Astrocyte of the hippocampus (primary cell): ENCODE measurements around the gene PLCZ1.
A peak's percentile ranks its signal among the peaks of the same experiment; 100 is the strongest.
"Not testable (repeated sequence)": the region's sequence is repeated elsewhere in the genome, so short reads cannot be mapped to it uniquely, and the experiment has no call there.

Source experiments
- DNase-seq: peaks from one replicate; pipeline ENCODE4 v3.0.0; 2011; ENCODE audit warnings: low read depth, low spot score

PLCZ1 gene

DNA sequence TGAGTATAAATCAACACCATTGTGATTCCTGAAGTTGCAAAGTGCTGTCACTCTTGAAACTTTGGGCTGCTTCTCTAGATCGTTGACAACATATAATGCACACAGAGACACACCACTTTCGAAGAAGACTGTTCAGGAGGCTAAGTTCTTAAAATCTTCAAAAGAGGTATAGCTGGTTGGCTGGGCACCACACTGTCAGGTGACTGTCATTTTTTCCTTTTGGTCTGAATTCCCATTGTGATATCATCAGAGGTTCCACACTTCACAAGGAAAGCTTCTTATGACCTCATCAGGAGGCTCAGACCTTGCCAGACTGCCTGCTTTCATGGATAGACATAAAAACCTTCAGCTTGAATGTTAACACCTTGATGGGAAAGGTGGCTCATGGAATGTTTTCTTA, at the start of gene PLCZ1, which contains the start of gene CAPZA3:
TSS of gene PLCZ1 (minus strand) at position 194 of the 400 bp plus-strand sequence. CDS start 641 bp downstream, outside the sequence.
TSS of gene CAPZA3 (plus strand) at position 301 of the 400 bp plus-strand sequence. CDS start 150 bp downstream, outside the sequence.
- no peak for DNase-seq

DNA sequence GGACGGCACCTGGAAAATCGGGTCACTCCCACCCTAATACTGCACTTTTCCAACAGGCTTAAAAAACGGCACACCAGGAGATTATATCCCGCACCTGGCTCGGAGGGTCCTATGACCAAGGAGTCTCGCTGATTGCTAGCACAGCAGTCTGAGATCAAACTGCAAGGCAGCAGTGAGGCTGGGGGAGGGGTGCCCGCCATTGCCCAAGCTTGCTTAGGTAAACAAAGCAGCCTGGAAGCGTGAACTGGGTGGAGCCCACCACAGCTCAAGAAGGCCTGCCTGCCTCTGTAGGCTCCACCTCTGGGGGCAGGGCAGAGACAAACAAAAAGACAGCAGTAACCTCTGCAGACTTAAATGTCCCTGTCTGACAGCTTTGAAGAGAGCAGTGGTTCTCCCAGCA, 47.7 kb upstream of the PLCZ1 start:
- not testable (repeated sequence) for DNase-seq

- no peak for DNase-seq
These were observed 45.0 kb upstream of the PLCZ1 start for GRCh38 chr12:18782827-18783226.

DNA sequence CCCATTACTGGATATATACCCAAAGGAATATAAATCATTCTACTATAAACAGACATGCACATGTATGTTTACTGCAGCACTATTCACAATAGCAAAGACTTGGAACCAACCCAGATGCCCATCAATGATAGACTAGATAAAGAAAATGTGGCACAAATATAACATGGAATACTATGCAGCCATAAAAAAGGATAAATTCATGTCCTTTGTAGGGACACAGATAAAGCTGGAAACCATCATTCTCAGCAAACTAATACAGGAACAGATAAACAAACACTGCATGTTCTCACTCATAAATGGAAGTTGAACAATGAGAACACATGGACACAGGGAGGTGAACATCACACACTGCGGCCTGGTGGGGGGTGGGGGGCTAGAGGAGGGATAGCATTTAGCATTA, 28.7 kb upstream of the PLCZ1 start:
- not testable (repeated sequence) for DNase-seq

GRCh38 chr12:18755341-18755740, 17.5 kb upstream of the PLCZ1 start:
- no peak for DNase-seq

DNA sequence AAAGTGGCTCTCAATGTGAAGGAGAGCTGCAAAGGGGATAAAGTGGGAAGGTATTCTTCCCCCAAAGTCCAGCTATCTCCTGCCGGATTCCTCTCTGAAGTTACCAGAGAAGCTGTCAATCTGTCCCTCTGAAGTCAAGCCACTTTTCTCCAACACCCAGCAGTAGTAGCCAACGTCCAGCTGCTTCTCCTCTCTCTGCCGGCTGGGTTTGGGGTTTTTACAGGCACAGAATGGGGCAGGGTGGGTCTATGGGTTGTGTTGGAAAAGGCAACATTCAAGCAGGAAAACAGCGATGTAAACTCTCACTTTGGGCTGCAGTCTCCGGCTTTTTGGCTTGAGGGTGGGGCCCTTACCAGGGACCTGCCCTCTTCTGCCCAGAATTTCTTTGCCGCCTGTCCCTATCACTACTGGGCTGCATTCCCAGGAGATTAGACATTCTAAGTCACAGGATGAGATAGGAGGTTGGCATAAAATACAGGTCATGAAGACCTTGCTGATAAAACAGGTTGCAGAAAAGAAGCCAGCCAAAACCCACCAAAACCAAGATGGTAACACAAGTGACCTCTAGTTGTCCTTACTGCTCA, 16.4 kb upstream of the PLCZ1 start:
- no peak for DNase-seq

DNA sequence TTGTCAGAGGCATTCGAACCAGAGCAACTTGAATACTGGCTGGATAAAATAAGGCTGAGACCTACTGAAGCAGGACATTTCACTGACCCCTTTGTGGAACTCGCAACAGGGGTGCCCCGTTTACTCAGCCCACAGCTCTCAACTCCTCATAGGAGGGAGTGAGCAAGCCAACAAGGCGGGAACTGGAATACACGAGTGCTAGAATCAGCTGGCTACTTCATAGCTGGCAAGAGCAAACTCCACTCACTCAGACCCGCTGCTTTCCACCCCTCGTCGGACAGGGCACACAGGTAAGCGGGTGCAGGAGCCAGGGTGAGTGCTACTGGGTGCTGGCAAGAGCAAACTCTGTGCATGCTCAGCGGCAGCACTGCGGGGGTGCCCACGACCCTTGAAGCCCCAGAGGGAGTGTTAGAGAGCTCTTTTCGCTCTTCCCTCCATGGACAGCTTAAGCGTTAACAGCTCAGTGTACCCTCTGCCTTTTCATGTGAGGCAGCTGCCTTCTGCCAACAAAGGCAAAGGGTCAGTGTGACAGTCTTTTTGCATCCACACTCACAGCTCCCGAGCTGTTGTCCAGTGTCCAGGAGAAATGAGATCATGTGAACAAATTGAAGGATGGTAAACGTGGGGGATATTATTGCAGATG, 15.8 kb upstream of the PLCZ1 start:
- DNase-seq: peak; percentile 6

- no peak for DNase-seq
These were observed 15.1 kb upstream of the PLCZ1 start for GRCh38 chr12:18752947-18753346.

DNA sequence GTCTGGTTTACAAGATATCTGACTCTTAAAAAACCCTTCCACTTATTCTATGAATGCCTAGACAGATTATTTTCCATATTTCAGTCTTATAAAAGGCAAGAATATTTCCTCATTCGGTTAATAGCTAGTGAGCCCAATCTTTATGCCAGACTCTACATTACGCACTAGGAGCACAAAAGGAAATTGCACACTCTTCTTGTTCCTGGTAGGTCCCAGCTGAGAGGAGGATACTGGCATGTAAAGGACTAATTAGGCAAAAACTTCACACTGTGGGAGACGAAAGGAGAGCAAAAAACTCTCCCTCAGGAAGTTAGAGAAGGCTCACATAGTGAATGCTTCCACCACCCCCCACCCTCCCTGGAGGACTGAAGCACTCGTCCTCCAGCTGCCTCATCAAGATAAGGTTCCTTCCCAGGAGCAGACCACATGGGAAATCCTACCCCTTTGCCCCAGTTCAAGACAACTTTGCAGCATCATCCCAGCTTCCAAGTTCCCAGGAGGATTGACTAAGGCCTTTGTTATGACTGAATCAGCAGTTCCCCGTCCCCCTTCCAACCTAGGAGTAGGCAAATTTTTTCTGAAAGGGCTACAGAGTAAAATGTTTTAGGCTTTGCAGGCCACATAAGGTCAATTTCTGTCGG, 14.6 kb upstream of the PLCZ1 start:
- peak; percentile 61 for DNase-seq

GRCh38 chr12:18751866-18752265, 14.1 kb upstream of the PLCZ1 start:
- no peak for DNase-seq

GRCh38 chr12:18750085-18750484, 12.3 kb upstream of the PLCZ1 start:
- peak; percentile 27 for DNase-seq

DNA sequence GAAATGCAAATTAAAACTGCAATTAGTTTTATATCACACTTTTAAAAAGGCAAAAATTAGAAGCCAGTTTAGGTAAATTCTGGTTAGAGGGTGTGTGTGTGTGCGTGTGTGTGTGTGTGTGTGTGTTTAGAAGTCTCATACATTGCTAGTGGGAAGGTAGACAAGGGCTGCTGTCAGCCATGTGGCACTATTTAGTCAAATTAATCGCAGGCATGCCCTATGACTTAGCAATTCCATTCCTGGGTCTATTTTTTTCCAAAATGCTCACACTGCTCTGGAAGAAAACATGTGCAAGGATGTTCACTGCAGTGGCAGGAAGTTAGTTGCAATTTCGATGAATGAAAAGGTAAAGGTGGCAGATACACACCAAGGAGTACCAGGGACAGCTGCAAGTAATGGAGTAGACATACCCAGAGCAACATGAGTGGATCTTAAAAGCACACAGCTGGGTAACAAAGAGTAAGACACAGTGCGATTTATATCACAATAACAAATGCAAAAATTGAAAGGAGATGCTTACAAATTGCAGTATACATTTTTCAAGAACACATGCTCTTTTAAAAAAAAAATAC, 11.7 kb upstream of the PLCZ1 start:
- peak; percentile 5 for DNase-seq

DNA sequence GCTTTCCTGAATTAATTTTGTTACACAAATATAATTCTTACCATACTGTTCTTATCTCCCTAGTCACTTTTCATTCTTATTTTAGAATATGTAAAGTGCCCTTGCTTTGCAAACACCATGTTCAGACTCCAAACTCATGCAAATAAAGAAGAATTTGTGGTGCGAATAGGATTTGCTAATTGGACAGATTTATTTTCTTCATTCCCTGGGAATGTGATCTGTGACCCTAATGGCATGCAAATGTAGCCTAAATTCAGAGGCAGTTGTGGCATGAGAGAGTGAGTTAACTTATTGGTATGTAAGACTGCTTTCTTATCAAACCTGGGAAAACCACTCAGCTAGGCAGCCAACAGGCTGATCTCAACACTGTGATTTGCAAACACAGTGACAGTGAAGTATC, 10.1 kb upstream of the PLCZ1 start:
- DNase-seq: peak; percentile 93

DNA sequence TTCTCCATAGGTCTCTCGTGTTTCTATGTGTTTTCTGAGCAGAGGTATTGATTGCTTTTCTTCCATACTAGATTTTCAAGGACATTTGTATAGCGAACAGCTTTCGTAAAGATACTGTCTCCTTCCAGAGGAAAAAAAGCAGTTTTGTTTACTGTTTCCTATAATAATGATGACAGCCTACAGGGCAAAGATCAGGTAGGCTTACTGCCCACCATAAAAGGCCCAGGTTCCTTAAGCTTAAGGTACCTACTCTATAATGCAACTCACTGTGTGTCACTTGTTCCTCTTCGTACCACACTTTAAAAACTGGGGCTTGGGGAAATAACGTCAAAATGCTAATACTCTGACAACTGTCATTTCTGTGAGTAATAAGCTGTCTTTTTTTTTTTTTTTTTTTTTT, 6.7 kb downstream of the PLCZ1 start:
- no peak for DNase-seq

DNA sequence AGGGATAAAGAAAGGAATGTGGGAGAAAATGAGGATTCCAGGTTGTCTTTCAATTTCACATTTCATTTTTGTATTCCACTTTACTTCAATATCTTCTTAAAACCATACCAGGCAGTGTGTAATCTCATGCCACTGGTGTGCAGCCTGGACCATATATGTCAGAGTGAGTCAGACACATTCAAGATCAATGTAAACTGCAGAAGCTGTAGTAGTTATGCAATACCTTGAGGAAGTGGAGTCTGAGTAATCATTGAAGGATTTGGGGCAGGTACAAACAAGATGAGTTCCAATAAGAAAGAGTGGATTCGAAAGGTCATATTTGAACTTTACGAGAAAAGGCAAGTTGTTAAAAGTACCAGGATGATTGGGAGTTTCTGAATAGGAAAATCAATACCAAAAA, 14.1 kb downstream of the PLCZ1 start:
- DNase-seq: peak; percentile 18

DNA sequence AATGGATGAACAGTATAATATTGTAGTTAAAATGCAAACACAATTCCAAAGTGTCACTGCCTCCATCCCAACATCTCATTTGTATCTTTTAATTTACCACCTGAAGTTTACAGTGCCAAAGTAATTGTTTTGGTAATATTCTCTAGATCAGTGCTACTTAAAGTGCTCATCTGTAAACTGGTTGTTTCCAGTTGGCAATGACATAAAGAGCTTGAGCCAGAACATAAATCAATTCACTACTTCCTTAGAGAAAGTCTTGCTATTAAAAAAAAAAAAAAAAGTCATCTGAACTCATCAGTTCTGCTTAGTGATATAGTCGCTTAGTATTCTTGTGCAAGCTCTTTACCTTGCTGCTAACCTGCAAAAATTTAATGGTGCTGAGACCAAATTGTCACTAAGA, 16.4 kb downstream of the PLCZ1 start:
- no peak for DNase-seq

DNA sequence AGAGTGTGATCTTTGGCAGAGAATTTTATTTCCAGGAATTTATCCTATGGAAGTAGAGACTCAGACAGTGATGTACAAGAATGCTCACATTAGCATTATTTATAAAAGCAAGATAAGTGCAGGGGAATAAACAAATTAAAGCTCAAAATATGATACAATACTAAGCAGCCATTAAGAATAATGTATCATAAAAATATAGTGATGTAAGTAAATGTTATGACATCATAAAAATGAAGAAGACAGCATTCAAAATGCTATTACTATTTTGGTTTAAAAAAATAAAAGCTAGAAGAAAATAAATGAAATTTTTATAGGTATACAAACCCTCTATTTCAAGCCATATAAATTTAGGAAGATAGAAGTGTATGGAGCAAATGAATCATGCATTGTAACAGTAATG, 17.1 kb downstream of the PLCZ1 start:
- no peak for DNase-seq

GRCh38 chr12:18719922-18720510, 17.8 kb downstream of the PLCZ1 start:
- DNase-seq: no peak

- DNase-seq: no peak
These were observed 19.4 kb downstream of the PLCZ1 start for GRCh38 chr12:18718462-18718861.

DNA sequence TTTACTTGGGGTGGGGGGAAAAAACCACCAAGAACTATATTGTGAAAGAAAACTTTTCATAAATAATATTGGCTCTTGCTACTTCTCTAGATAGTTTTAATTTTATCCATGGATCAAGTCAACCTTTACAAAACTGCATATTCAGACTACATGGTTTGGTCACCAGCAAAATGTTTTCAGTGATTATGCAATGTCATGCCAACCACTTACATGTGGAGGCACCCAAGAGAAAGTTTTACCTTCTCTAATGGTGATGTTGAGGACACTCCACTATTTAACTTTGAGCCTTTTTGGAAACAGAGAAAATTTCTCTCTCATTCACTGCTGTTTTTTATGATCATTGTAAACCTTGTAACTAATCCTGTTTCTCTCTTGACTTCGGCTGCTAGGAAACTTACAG, 21.6 kb downstream of the PLCZ1 start:
- no peak for DNase-seq

DNA sequence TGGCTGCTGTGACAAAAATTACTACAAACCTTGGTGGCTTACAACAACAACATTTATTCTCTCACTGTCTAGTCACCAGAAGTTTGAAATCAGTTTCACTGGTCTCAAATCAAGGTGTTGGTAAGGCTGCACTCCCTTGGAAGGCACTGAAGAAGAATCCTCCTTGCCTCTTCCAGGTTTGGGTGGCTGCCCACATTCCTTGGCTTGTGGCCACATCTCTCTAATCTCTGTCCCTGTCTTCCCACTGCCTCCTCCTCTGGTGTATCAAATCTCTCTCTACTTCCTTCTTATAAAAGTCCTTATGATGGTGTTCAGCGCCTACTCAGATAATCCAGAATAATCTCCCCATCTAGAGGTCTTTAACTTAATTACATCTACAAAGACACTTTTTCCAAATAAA, 31.0 kb downstream of the PLCZ1 start:
- no peak for DNase-seq

DNA sequence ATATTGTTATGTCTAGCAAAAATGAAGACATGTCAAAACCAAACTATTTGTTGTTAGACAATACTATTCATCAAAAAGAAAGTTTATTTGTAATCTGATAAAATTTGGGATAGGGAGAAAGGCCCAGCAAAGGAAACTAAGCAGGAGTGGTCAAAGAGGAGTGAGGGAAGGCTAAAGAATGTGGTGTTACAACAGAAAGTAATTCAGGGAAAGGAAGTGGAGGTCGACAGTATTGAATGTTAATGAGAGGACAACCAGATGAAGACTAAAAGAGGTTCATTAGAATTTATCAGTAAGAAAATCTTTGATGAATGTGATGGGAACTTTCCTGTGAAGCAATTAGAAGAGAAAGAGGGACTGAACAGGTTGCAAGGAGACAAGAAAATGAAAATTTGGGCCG, 33.9 kb downstream of the PLCZ1 start:
- DNase-seq: no peak
